Mesendoderm (in vitro differentiated cells): ENCODE results near the gene PRICKLE1.

Source experiments
- DNase-seq: peaks from one replicate; pipeline ENCODE4 v3.0.0; 2013
- H2AK5ac ChIP-seq: 2 replicates; pipeline ENCODE4 v1.6.1; 2013; ENCODE audit warnings: low read length, inconsistent platforms
- H2BK120ac ChIP-seq: 2 replicates; pipeline ENCODE4 v1.6.1; 2013; ENCODE audit warnings: low read depth, mild to moderate bottlenecking, low read length, moderate library complexity, mixed read lengths
- H2BK15ac ChIP-seq: replicated peaks from 2 replicates; pipeline ENCODE4 v1.6.1; 2013; ENCODE audit warnings: low read depth, mild to moderate bottlenecking, moderate library complexity
- H2BK5ac ChIP-seq: 2 replicates; pipeline ENCODE4 v1.6.1; 2013; ENCODE audit warnings: low read length, inconsistent platforms
- H3K18ac ChIP-seq: 2 replicates; pipeline ENCODE4 v1.6.1; 2013; ENCODE audit warnings: mild to moderate bottlenecking, low read length, mixed read lengths
- H3K23ac ChIP-seq: one replicate; pipeline ENCODE4 v1.6.1; 2013; ENCODE audit warnings: low read length
- H3K27ac ChIP-seq: 2 replicates; pipeline ENCODE4 v1.5.1; 2013; ENCODE audit warnings: low read depth, mild to moderate bottlenecking, inconsistent platforms, low read length, moderate library complexity
- H3K27me3 ChIP-seq: 2 replicates; pipeline ENCODE4 v1.6.1; 2013; ENCODE audit warnings: low read length, control low read depth, mild to moderate bottlenecking, inconsistent platforms; ENCODE audit not compliant: insufficient read depth, poor library complexity
- H3K36me3 ChIP-seq: 2 replicates; pipeline ENCODE4 v1.6.1; 2013; ENCODE audit warnings: low read length, inconsistent platforms; ENCODE audit not compliant: control insufficient read depth, insufficient read depth
- H3K4ac ChIP-seq: one replicate; pipeline ENCODE4 v1.6.1; 2013; ENCODE audit warnings: low read depth, mild to moderate bottlenecking, low read length, moderate library complexity
- H3K4me1 ChIP-seq: 2 replicates; pipeline ENCODE4 v1.6.1; 2013; ENCODE audit warnings: low read depth, low read length, inconsistent platforms; ENCODE audit not compliant: control insufficient read depth
- H3K4me2 ChIP-seq: 2 replicates; pipeline ENCODE4 v1.6.1; 2013; ENCODE audit warnings: low read length
- H3K4me3 ChIP-seq: 2 replicates; pipeline ENCODE4 v1.5.1; 2013; ENCODE audit warnings: mild to moderate bottlenecking, low read length
- H3K56ac ChIP-seq: one replicate; pipeline ENCODE4 v1.6.1; 2013; ENCODE audit warnings: low read length
- H3K79me1 ChIP-seq: 2 replicates; pipeline ENCODE4 v1.6.1; 2013; ENCODE audit warnings: low read length, inconsistent platforms
- H3K79me2 ChIP-seq: 2 replicates; pipeline ENCODE4 v1.6.1; 2013; ENCODE audit warnings: mild to moderate bottlenecking, low read length; ENCODE audit not compliant: control insufficient read depth, insufficient read depth
- H3K9ac ChIP-seq: 2 replicates; pipeline ENCODE4 v1.6.1; 2013; ENCODE audit warnings: low read length, inconsistent platforms
- H4K5ac ChIP-seq: one replicate; pipeline ENCODE4 v1.6.1; 2013; ENCODE audit warnings: low read length
- H4K8ac ChIP-seq: one replicate; pipeline ENCODE4 v1.6.1; 2013; ENCODE audit warnings: low read depth, mild to moderate bottlenecking, control low read depth, low read length, moderate library complexity
- WGBS: extraction: QIAGEN DNeasy Blood & Tissue Kit; methylation state at CpG from one replicate; pipeline ENCODE4 v1.1.7; 2013; ENCODE audit warnings: low lambda C conversion rate, missing lambda C conversion rate; ENCODE audit not compliant: insufficient coverage; ENCODE audit errors: extremely low coverage; 5-methylcytosine and 5-hydroxymethylcytosine counted together

PRICKLE1 gene

GRCh38 chr12:42432517-42433140, 156.9 kb downstream of the PRICKLE1 start:
- no CpG with 5 or more reads among the region's 5 CpGs for WGBS

GRCh38 chr12:42428850-42429249, 160.7 kb downstream of the PRICKLE1 start:
- H2BK15ac ChIP-seq = no peak overlapping the region

More at GRCh38 chr12:42432517-42433140, 156.9 kb downstream of the PRICKLE1 start:
- H3K4me1 ChIP-seq = no peaks in the 10 kb centered on the region
- H3K9ac ChIP-seq = no peak overlapping the region
- no peak overlapping the region for H3K23ac ChIP-seq
- H4K5ac ChIP-seq = no peak overlapping the region
- no peak overlapping the region for H3K18ac ChIP-seq
- H4K8ac ChIP-seq = no peak overlapping the region
- no peak overlapping the region for H2BK15ac ChIP-seq
- H2BK120ac ChIP-seq = no peak overlapping the region
- no peaks in the 10 kb centered on the region for H3K79me2 ChIP-seq
- DNase-seq = no peak
- H3K4me2 ChIP-seq = no peak overlapping the region
- H3K4ac ChIP-seq = no peak overlapping the region
- no peak overlapping the region for H3K4me3 ChIP-seq
- no peaks in the 10 kb centered on the region for H3K27me3 ChIP-seq
- H3K36me3 ChIP-seq = no peaks in the 10 kb centered on the region
- no peak overlapping the region for H3K56ac ChIP-seq
- no peaks in the 10 kb centered on the region for H3K79me1 ChIP-seq
- no peak overlapping the region for H3K27ac ChIP-seq
- H2BK5ac ChIP-seq = no peak overlapping the region
- H2AK5ac ChIP-seq = no peak overlapping the region

GRCh38 chr12:42426746-42427145, 162.8 kb downstream of the PRICKLE1 start:
- Histone ChIP-seq H3K23ac (no peak overlapping the region), H3K27ac (no peak overlapping the region), H3K9ac (no peak overlapping the region), H3K4me2 (no peak overlapping the region), H3K79me2 (no peaks in the 10 kb centered on the region), H2BK120ac (no peak overlapping the region), H3K4me3 (no peak overlapping the region), H2BK5ac (no peak overlapping the region), H3K79me1 (no peaks in the 10 kb centered on the region), H4K5ac (no peak overlapping the region), H3K36me3 (no peaks in the 10 kb centered on the region), H3K4me1 (no peaks in the 10 kb centered on the region), H3K18ac (no peak overlapping the region), H2AK5ac (no peak overlapping the region), H3K4ac (no peak overlapping the region), H3K27me3 (no peaks in the 10 kb centered on the region), H3K56ac (no peak overlapping the region), H2BK15ac (no peak overlapping the region), H4K8ac (no peak overlapping the region)
- DNase-seq = peak; percentile 90
- WGBS = no CpG with 5 or more reads among the region's 6 CpGs

More at GRCh38 chr12:42428850-42429249, 160.7 kb downstream of the PRICKLE1 start:
- Histone ChIP-seq H3K4me1 (no peaks in the 10 kb centered on the region), H2AK5ac (no peak overlapping the region), H3K79me2 (no peaks in the 10 kb centered on the region), H2BK120ac (no peak overlapping the region), H3K4me3 (no peak overlapping the region), H3K9ac (no peak overlapping the region), H3K4ac (no peak overlapping the region), H3K4me2 (no peak overlapping the region), H2BK5ac (no peak overlapping the region), H4K8ac (no peak overlapping the region), H3K18ac (no peak overlapping the region), H3K56ac (no peak overlapping the region), H3K79me1 (no peaks in the 10 kb centered on the region), H3K23ac (no peak overlapping the region), H3K36me3 (no peaks in the 10 kb centered on the region), H4K5ac (no peak overlapping the region), H3K27me3 (no peaks in the 10 kb centered on the region), H3K27ac (no peak overlapping the region)
- WGBS = no CpG with 5 or more reads among the region's 2 CpGs
- DNase-seq = no peak

- Histone ChIP-seq H2BK120ac (no peak overlapping the region), H3K9ac (no peak overlapping the region), H2BK15ac (no peak overlapping the region), H3K56ac (no peak overlapping the region), H2AK5ac (no peak overlapping the region), H3K79me1 (no peaks in the 10 kb centered on the region), H4K5ac (no peak overlapping the region), H4K8ac (no peak overlapping the region), H3K27me3 (no peaks in the 10 kb centered on the region), H3K27ac (no peak overlapping the region), H2BK5ac (no peak overlapping the region), H3K79me2 (no peaks in the 10 kb centered on the region), H3K4ac (no peak overlapping the region), H3K23ac (no peak overlapping the region), H3K36me3 (no peaks in the 10 kb centered on the region), H3K18ac (no peak overlapping the region), H3K4me3 (no peak overlapping the region), H3K4me1 (no peaks in the 10 kb centered on the region), H3K4me2 (no peak overlapping the region)
- no peak for DNase-seq
- no CpG with 5 or more reads among the region's 1 CpG for WGBS
Measured at GRCh38 chr12:42422785-42423184, 166.8 kb downstream of the PRICKLE1 start.

- no peak overlapping the region for H2BK5ac ChIP-seq
- H3K79me2 ChIP-seq = no peaks in the 10 kb centered on the region
- H2BK15ac ChIP-seq = no peak overlapping the region
- no peak overlapping the region for H3K4me3 ChIP-seq
- no peak overlapping the region for H3K9ac ChIP-seq
- H3K56ac ChIP-seq = no peak overlapping the region
- H3K18ac ChIP-seq = no peak overlapping the region
- no peak overlapping the region for H3K23ac ChIP-seq
- H3K4me2 ChIP-seq = no peak overlapping the region
- no peaks in the 10 kb centered on the region for H3K36me3 ChIP-seq
- WGBS = no CpG with 5 or more reads among the region's 3 CpGs
- no peak for DNase-seq
- H3K79me1 ChIP-seq = no peaks in the 10 kb centered on the region
- no peak overlapping the region for H3K27ac ChIP-seq
- H2AK5ac ChIP-seq = no peak overlapping the region
- H4K8ac ChIP-seq = no peak overlapping the region
- H4K5ac ChIP-seq = no peak overlapping the region
- H2BK120ac ChIP-seq = no peak overlapping the region
- H3K4me1 ChIP-seq = no peaks in the 10 kb centered on the region
- no peak overlapping the region for H3K4ac ChIP-seq
- H3K27me3 ChIP-seq = no peaks in the 10 kb centered on the region
Measured at GRCh38 chr12:42421844-42422779, 167.4 kb downstream of the PRICKLE1 start.
